Tibial nerve (tissue), 4 donors: ENCODE measurements around the gene LCE1A.

ENCODE experiments used
- EP300 ChIP-seq, 2 donors: sonication (generic); formaldehyde crosslinking; IDR thresholded peaks; one replicate each; pipeline ENCODE4 v1.6.1; 2017; ENCODE audit warnings: antibody characterized with exemption in 2 of 2, mild to moderate bottlenecking in 1 of 2
- POLR2A ChIP-seq, 2 donors: fragments of 450-650 bp; IDR thresholded peaks; one replicate each; pipeline ENCODE4 v1.6.1; 2017; ENCODE audit warnings: antibody characterized with exemption in 2 of 2, mild to moderate bottlenecking in 2 of 2, moderate library complexity in 2 of 2
- TF ChIP-seq, protein P1 (sequence below), 5 experiments: fragments of 200-600 bp in 3 of 5; fragments of 450-650 bp in 2 of 5; sonication (generic) in 3 of 5; IDR thresholded peaks; one replicate each; pipeline ENCODE4 v1.5.1; 2016 to 2019; ENCODE audit warnings: antibody characterized with exemption in 5 of 5, mild to moderate bottlenecking in 3 of 5, moderate library complexity in 2 of 5

DNA sequence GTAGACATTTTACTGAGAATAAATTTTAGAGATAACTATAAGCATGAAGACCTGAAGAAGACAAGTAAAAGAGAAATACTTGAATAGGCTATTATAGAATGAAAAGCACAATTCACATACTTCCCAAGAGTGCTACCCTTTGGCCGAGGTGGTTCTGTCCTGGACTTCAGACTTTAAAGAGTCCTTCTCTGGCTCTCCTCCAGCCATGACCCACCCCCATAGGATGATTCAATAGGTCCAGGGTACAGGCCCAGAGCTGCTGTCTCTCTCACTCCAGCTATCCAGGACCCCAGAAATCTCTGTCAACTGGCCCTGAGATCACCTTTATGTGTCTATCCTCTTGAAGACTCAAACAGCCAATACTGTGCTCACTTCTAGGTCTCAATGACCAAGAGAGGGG lies 49.6 kb downstream of the LCE1A start:
- TF ChIP-seq POLR2A (IDR thresholded peaks at IDR 0.05) (no peak), EP300 (IDR thresholded peaks at IDR 0.05) (no peak)
- TF ChIP-seq, protein P1, sequence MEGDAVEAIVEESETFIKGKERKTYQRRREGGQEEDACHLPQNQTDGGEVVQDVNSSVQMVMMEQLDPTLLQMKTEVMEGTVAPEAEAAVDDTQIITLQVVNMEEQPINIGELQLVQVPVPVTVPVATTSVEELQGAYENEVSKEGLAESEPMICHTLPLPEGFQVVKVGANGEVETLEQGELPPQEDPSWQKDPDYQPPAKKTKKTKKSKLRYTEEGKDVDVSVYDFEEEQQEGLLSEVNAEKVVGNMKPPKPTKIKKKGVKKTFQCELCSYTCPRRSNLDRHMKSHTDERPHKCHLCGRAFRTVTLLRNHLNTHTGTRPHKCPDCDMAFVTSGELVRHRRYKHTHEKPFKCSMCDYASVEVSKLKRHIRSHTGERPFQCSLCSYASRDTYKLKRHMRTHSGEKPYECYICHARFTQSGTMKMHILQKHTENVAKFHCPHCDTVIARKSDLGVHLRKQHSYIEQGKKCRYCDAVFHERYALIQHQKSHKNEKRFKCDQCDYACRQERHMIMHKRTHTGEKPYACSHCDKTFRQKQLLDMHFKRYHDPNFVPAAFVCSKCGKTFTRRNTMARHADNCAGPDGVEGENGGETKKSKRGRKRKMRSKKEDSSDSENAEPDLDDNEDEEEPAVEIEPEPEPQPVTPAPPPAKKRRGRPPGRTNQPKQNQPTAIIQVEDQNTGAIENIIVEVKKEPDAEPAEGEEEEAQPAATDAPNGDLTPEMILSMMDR (IDR thresholded peaks at IDR 0.05): no peak
